ENCODE measurements around the gene FAM20C. TPM values are rescaled to one million over a fixed set of nuclear protein-coding genes. Genes with fewer than 3 reads are reported as not detected.

The FAM20C gene
- total and polyA plus RNA-seq, 10 of the 15 experiments (the other 5 are each of a cell fraction or from before 2014, with no cell fraction given): 0.44 TPM; not detected in 9

- no peak for TF ChIP-seq ELK1 (IDR thresholded peaks at IDR 0.05; ENCODE audit: low read depth, low read length)
- TF ChIP-seq SMAD1 (IDR thresholded peaks at IDR 0.05; ENCODE audit: low read depth, partially characterized antibody): no peak
- TF ChIP-seq YBX1 (IDR thresholded peaks at IDR 0.05): no peak
Observed at GRCh38 chr7:223861-224260, 31.5 kb downstream of the FAM20C start (continued).

- no peak overlapping the region for H3K4me2 ChIP-seq (ENCODE audit: control insufficient read depth, insufficient read depth)
- no peaks in the 10 kb centered on the region; the same call in 2 of the 3 replicates for H3K9me3 ChIP-seq (replicated peaks; ENCODE audit: control insufficient read depth, insufficient read depth, low read length)
- intact Hi-C loops (cut with micrococcal nuclease; ENCODE audit: unreplicated experiment): no loop called here
- ChIA-PET CTCF (no interaction called here), RAD21 (ENCODE audit: unreplicated experiment) (no interaction called here), SMC1A (ENCODE audit: uncharacterized antibody, unreplicated experiment) (no interaction called here), POLR2A (no interaction called here)
- BruUV-seq (replicated peaks): no TSS peak
- in situ Hi-C loops (cut with MboI): no loop called here
- no peak for TF ChIP-seq ATF2 (IDR thresholded peaks at IDR 0.05; ENCODE audit: low read length)
- no peak for DNase-seq (ENCODE audit: low read depth, low spot score)
- H3K9ac ChIP-seq (ENCODE audit: control insufficient read depth, insufficient read depth, low read length): no peak overlapping the region
- H3K27me3 ChIP-seq (replicated peaks in 1 of 2; ENCODE audit: control insufficient read depth in 2 of 2, insufficient read depth in 2 of 2, low read length in 1 of 2): no peaks in the 10 kb centered on the region
- no peak overlapping the region for H3K4me3 ChIP-seq
- no peak for ATAC-seq
- H3K79me2 ChIP-seq (ENCODE audit: control insufficient read depth, insufficient read depth, low read length): no peaks in the 10 kb centered on the region
- 53% methylated on average over 23 of the region's 23 CpGs for WGBS (ENCODE audit: insufficient coverage, insufficient replicate concordance, low lambda C conversion rate, missing lambda C conversion rate)
- H2AFZ ChIP-seq (ENCODE audit: control insufficient read depth, low read depth, low read length): no peak overlapping the region
- no peaks in the 10 kb centered on the region for H3K36me3 ChIP-seq (ENCODE audit: control insufficient read depth in 2 of 2, insufficient read depth in 2 of 2, low read length in 1 of 2)
- no peaks in the 10 kb centered on the region for H3K4me1 ChIP-seq (ENCODE audit: control insufficient read depth, insufficient read depth, low read length)
- no peak for FAIRE-seq
- H3K27ac ChIP-seq (ENCODE audit: control insufficient read depth, insufficient read depth): no peak overlapping the region
- H4K20me1 ChIP-seq (ENCODE audit: control insufficient read depth, insufficient read depth): no peaks in the 10 kb centered on the region
Observed at GRCh38 chr7:226281-226895, 34.0 kb downstream of the FAM20C start.
